Smooth muscle cell of the brain vasculature (primary cell): ENCODE results near the gene ABI3BP.
A peak's percentile ranks its signal among the peaks of the same experiment; 100 is the strongest.

ENCODE experiments used
- DNase-seq: peaks from one replicate; pipeline ENCODE4 v3.0.0-alpha.2; 2012; ENCODE audit warnings: low read depth, low spot score

The ABI3BP gene

DNA sequence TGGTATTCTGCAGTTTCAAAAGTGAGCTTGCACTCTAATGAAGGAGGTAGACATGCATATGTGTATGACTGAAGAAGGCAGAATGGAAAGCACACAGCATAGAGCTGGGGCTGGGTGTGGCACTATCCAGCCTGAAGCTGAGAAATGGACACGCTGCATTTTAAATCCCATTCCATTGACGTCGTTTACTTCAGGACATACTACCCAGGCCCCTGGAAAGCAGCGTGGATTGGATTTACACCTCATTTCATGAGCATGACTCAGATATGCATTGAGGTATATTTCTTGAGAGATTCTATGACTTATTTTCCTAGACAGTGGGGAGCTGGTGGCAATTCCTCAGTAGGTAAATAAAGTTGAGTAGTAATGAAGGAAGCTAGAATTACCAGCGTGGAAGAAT lies 101.4 kb downstream of the ABI3BP start:
- DNase-seq, result no peak

GRCh38 chr3:100891033-100891432 lies 102.2 kb downstream of the ABI3BP start:
- no peak for DNase-seq

GRCh38 chr3:100888881-100889280 lies 104.3 kb downstream of the ABI3BP start:
- no peak for DNase-seq

- DNase-seq, result no peak
Measured at GRCh38 chr3:100882571-100882984, 110.6 kb downstream of the ABI3BP start.

DNA sequence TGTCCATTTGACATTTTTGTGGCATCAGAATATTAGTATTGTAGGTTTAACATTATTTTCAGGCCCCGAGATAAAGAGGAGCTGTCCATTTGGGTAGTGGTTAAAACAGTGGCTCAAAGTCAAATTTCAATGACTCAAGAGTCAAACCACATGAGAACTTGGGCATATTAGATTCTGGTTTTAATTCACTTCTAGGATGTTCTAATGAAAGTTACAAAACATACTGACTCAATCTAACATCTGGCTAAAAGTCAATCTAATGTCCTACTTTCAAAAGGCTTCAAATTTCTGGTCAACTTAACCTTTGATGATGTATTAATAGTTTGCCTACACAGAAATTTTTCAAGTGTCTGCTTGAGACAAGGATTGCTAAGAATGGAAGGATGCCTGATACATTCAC lies 112.4 kb downstream of the ABI3BP start:
- DNase-seq, result no peak

GRCh38 chr3:100880072-100880471 lies 113.1 kb downstream of the ABI3BP start:
- no peak for DNase-seq

DNA sequence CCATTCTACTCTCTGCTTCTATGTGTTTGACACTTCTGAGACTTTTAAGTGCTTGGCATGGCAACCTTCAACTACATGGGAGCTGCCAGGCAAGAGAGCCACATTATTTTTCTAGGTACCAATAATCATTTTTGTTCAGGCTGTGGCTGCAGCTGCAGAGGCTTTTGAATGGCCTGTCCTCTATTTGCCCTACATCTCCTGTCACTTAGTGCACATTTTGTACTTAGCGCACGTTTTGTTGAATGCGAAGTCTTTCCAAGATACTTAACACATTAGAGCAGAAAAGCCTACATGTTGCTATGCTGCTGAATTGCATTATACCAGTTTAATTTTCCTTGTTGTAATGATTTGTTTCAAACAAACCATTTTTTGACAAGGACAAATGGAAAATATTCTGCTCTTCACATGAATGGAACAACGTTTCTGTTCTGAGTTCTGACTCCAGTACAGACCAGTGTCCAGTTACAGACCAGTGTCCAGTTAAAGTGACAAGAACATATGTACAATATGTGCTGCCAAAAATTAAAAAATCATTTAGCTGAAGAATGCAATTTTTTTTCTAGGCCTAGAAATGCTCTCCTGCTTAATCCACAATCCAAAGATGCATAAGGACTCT lies 113.9 kb downstream of the ABI3BP start:
- no peak for DNase-seq

DNA sequence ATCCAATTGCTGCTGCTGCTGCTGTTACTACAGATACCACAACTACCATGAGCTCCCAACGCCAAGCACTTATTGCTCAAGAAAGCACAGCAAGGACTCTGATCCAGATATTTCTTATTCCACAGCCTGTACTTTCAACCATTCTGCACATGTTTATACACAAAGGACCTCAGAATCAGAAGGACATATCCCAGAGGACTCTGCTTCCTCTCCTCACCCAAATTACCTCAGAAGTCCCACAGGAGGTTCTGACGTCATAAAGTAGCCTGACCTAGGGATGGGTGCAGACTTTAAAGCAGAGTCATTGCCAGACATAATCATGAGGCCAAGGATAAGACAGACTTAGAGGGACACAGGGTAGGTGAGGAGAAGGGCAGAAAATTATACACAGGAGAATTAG lies 115.9 kb downstream of the ABI3BP start:
- no peak for DNase-seq

GRCh38 chr3:100875239-100875638 lies 118.0 kb downstream of the ABI3BP start:
- DNase-seq, result no peak

DNA sequence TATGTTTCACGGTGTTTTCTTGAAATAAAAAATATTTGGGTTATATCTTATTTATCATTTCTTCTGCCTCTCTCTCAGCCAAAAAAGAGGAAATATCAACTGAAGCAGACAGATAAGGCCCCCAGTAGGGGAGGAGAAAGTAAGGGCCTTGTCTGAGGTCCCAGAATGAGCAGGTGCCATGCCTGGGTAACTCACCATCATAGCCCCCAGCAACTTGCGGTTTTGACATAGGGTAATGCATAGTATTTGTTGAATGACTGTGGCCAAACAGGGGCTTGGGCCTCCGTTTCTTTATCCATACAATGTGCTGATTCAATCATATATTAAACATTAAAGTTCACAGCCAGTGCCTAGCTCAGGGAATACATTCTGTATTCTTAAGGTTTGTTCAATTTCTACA lies 119.6 kb downstream of the ABI3BP start:
- no peak for DNase-seq

- no peak for DNase-seq
Measured at GRCh38 chr3:100871306-100871705, 121.9 kb downstream of the ABI3BP start.

DNA sequence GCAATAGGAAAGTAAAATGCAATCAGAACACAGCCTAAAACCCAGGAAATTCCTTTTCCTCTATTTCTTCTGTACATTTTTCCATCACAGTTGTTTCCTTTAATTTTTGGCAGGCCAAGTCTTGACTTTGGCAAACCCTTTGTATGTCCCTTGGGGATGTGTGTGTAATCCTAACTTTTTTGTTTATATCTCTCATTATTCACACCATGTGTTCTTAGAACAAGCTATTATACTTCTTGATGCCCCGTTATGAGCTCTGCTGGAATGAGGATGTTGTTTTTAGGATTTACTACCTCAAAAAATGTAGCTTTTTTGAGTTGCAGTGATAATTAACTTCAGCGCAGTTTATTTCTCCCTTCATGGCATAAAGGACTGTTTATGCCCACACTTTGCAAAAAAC lies 123.4 kb downstream of the ABI3BP start:
- peak; percentile 86 for DNase-seq

- no peak for DNase-seq
Measured at GRCh38 chr3:100868894-100869293, 124.3 kb downstream of the ABI3BP start.

DNA sequence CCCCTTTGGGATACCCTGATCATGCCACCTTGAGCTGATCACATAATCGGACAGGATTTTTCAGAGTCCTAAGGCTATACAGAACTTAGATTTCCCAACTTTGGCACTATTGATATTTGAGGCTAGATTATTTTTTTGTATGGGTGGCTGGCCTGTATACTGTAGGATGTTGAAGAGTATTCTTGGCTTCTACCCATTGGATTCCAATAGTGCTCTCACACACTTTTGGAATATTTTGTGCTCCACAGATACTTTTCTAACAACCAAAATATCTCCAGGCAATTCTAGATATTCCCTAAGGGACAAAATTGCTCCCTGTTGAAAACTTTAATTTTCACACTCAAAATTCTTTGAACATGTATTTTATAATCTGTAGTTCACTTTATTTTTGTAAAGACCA lies 125.1 kb downstream of the ABI3BP start:
- DNase-seq, result no peak

GRCh38 chr3:100865442-100865841 lies 127.8 kb downstream of the ABI3BP start:
- DNase-seq, result no peak

DNA sequence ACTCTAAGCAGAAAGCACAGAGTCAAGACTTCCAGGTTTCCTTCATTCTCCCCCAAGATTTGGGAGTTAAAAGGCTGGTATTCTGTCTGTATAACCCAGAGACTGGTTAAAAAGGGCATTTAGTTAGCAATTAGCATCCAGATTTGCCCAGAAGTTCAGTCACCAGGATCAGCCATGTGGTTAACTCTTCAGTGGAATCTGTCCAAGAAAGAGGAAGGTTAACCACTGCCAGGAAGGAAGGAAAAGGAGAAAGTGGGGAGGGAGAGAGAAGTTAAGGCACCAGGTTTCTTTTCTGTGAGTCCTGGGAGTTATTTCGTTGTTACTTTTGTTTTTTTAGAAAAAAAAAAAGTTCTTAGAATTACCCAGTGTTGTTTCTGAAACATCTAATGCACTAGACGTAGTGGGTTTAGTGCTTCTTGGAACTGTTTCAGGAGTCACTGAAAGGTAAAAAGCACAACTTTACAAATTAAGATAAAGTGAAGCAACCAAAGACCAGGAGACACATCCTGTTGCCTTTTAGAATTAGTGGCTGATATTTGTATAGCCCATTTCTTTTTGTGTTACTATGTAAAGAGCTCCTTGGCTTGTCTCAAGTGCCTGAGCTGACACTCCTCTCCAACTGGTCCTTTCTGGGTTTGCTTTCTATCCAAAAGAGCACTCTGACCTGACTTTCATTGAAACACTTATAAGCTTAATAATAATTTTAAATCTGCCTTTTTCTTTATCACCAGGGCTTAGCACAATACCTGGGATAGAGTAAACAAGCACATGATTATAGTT lies 128.6 kb downstream of the ABI3BP start:
- no peak for DNase-seq

DNA sequence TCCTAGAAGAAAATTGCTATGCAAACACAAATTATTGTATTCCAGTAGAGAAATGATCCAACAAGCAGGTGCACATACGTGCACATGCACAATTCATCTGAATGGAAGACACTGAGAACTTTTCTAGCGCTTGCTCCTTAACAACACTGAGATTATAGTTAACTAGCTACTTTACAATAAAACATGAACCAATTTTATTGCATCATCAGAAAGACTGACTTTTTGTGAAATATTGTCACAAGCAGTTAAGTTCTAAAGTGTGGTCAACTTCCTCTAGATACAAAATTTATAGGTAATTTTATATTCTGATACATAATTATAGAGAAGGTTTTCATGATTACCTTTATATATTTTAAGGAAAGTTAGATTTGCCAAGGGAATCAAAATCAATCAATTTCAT lies 135.4 kb downstream of the ABI3BP start:
- no peak for DNase-seq

GRCh38 chr3:100856821-100857220 lies 136.4 kb downstream of the ABI3BP start:
- DNase-seq, result no peak

DNA sequence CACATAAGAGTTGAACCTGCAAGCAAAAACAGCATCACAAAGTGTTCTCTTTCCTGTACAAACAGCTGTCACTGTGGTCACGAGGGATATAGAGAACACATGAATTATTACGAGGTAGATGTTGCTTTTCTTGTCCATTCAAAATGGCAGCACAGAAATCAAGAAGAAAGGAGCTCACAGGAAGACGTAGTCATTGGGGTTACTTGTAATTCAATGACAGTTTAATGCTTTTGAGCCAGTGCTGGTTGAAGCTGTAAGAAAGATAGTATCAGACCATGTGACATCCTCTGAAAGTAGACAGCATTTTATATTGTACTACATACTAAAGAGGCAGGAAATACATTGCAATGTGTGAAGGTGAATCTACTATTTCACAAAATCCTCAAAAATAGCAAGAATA lies 140.4 kb downstream of the ABI3BP start:
- DNase-seq, result no peak

DNA sequence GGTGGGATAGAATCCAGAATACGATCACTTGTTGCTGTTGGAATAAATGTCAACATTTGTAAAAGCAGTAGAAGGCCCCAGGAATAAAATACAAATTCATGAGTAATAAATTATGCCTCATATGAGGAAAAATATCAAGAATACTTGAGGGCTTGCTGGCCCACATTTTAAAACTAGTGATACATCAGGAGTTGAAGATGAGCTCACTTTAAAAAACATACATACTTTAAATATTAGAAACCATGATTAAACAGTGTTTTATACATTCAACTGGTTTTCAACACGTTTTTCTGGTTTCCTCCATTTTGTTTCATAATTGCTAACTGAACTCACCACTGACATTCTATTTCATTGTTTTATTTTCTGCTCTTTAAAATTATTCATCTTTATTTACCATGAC lies 142.5 kb downstream of the ABI3BP start:
- no peak for DNase-seq

DNA sequence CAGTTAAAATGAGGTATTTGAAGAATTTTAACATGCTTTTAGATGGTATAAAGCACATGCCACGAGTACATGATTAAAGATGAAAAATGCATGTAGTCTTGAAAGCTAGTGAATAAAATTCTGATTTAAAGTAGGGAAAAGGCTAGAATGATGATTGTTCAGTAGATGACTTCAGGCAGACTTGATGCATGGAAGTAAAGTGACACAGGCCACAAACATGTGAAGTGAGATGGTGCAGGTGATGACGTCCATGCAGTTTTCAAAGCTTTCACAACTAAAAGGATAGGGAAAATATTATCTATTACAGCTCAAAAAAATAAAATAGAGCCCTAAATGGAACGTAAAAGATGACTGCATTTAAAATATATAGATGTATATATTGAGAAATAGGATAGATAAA lies 143.1 kb downstream of the ABI3BP start:
- no peak for DNase-seq

- no peak for DNase-seq
Measured at GRCh38 chr3:100844063-100844936, 148.9 kb downstream of the ABI3BP start.

GRCh38 chr3:100838157-100838556 lies 155.1 kb downstream of the ABI3BP start:
- no peak for DNase-seq
